NK-92 (cell line): Measurements from ENCODE around the gene SPTB.
"Not testable (repeated sequence)": the region's sequence is repeated elsewhere in the genome, so short reads cannot be mapped to it uniquely, and the experiment has no call there.

Source experiments
- DNase-seq: peaks from one replicate; lab custom pipeline; 2025; ENCODE audit not compliant: unreplicated experiment; lab: John Stamatoyannopoulos, UW

Gene SPTB

DNA sequence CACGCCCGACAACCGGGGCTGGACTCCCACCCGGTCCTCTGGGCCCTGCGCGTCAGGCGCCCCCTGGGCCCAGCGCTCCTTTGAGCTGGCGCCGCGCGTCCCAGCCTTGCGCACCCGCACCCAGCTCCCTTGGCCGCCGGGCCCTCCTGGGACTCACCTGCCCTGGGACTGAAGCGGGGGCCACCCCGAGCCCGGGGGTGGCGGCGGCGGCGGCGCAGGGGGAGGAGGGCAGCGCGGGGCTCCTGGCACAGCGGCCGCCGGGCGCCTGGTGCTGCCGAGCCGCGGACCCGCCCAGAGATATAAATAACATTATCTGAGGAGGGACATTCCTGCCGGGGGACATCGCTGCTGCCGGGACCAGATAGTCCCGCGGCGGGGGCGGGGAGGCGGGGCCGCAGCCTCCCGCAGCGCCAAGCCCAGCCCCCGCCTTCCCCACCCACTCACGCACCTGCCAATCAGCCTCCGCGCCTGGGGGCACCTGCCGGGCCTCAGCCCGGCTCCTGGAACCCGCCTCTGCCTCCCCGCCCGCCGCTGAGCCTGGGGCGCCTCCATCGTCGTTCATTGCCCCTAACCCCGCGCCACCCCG lies at the start of gene SPTB:
Gene SPTB, minus strand, starts transcription at position 273 of the 586 bp plus-strand sequence. CDS start 56,813 bp downstream, outside the sequence.
- DNase-seq, result no peak

GRCh38 chr14:64929014-64929359 lies 49.3 kb upstream of the SPTB start:
- DNase-seq, result no peak

DNA sequence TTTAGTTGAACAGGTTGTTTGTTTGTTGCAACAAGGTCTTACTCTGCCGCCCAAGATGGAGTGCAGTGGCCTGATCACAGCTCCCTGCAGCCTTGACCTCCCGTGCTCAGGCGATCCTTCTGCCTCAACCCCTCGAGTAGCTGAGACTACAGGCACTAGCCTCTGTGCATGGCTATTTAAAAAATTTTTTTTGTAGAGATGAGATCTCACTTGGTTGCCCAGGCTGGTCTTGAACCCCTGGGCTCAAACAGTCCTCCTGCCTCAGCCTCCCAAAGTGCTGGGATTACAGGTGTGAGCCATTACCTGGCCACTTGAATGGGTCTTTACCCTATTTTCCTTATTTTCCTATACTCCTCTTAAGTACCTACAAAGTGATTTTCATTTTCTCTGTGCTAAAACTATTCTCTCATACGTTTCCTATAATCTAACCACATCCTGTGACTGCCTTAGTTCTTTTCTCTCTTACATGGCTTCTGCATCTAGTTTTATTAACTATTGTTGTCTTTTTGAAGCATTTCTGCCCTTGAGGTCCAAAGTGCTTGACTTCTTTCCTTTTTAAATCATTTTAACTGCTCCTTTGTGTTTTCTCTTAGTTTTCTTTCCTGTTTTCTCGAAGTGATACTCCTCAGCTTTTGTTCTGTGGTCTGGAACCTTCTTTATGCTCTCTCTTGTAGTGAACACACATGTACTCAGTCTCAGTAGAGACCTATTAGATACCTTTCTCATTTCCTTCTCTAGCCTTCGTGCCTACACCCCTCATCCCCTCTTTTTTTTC lies 48.7 kb upstream of the SPTB start:
- no peak for DNase-seq

DNA sequence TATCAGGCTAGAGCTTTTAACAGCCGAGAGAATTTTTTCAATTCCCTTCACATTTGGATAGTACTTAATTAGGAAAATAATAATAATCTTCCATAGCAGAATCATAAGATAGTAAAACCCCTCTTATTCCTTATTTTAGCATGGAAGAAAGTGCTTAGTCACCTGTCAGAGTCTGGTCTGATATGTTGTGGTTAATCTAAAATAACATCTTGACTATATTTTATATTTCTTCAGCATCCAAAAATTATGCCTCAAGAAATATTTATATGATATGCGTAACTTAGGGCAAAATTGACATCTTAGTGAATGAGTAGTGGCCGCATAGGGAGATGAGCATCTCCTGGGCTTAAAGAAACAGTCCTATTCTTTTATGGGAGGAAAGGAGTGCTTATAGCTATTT lies 47.3 kb upstream of the SPTB start:
- no peak for DNase-seq

DNA sequence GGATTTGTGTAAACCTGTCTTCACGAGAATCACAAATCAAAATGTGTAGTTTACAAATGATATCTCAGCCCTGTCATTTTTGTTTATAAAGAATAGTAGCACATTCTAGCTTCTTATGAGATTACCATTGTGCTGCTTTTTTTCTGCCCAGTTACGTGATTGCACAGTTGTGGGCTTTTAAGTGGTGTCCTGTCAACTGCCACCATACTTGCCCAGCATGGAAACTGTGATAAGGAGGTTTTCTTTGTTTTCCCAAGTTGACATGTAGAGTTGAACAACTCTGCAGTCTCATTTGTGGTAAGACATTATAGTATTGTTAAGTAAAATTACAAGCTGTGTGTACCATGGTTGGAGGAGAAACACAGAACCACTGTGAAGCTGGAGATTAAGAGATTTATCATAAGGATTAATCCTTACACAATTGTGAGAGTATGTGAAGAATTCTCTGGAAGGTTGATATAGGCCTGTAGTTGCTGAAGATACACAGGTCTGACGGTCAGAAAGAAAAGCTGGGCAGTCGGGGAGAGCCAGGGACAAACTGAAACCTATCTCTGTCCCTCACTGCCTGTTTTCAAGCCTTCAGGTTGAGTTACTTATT lies 46.8 kb upstream of the SPTB start:
- DNase-seq, result no peak

- DNase-seq, result no peak
Measured at GRCh38 chr14:64923015-64923414, 43.3 kb upstream of the SPTB start.

DNA sequence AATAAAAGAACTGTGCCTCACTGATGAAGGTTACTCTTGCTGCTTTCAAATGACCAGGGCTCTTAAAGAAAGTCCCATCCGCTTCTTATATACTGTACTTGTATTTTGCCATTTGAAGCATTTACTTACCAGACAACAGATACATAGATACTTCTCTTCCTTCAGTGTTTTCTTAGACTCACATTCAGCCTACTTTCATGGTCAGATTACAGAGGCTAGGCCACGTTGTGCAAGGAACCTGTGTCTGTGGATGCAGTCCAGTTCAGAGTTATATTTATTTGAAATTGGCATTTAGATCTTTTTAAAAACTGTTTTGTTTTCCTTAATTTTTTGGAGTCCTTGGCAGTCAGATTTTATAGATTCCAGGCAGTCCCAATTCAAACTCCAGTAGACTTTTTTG lies 40.8 kb upstream of the SPTB start:
- no peak for DNase-seq

GRCh38 chr14:64919618-64920017 lies 39.9 kb upstream of the SPTB start:
- no peak for DNase-seq

DNA sequence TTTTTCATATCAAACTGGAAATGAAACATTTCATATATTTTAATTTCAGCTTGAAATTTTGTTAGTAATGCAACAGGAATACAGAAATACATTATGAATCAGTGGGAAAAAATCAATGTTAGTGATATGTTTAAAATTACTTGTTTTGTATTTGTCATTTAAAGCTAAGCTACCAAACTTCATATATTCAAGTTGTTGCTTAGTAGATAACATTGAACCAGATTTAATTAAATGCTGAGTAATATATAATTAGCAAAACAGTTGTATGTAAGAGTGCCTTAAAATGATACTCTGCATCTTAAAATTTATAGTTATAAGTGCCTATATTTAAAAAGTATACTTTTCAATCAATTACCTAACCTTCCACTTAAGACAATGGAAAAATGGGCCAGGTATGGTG lies 39.5 kb upstream of the SPTB start:
- no peak for DNase-seq

DNA sequence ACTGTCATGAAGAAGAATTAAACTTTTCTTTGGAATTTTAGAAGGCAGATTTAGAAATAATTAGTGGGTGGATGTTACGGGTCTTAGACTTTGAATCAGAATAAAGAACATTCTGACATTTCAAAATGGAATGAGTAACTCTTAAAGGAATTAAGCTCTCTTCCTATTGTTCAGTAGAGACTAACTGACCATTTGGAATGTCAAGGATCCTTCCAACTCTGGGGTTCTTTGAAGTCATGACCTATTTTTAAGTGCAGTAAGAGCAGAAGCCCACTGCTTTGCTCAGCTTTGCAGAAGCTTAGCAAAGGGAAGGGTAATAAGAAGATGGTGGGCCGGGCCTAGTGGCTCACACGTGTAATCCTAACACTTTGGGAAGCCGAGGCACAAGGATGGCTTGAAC lies 38.5 kb upstream of the SPTB start:
- no peak for DNase-seq

DNA sequence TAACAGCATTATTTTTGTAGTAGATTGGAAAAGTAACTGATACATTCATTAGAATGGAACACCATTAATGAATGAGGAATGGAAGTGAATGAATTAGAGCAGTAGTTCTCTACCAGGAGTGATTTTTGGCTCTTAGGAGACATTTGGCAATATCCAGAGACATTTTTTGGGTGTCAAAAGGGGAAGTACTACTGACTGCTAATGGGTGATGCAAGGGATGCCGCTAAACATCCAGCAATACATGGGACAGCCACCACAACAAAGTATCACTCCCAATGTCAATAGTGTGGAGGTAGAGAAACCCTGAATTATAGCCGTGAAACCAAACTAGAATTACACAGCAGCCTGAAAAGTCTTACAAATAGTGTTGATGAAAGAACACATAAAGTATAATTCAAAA lies 36.1 kb upstream of the SPTB start:
- DNase-seq, result no peak

- DNase-seq, result no peak
Measured at GRCh38 chr14:64915029-64915424, 35.3 kb upstream of the SPTB start.

DNA sequence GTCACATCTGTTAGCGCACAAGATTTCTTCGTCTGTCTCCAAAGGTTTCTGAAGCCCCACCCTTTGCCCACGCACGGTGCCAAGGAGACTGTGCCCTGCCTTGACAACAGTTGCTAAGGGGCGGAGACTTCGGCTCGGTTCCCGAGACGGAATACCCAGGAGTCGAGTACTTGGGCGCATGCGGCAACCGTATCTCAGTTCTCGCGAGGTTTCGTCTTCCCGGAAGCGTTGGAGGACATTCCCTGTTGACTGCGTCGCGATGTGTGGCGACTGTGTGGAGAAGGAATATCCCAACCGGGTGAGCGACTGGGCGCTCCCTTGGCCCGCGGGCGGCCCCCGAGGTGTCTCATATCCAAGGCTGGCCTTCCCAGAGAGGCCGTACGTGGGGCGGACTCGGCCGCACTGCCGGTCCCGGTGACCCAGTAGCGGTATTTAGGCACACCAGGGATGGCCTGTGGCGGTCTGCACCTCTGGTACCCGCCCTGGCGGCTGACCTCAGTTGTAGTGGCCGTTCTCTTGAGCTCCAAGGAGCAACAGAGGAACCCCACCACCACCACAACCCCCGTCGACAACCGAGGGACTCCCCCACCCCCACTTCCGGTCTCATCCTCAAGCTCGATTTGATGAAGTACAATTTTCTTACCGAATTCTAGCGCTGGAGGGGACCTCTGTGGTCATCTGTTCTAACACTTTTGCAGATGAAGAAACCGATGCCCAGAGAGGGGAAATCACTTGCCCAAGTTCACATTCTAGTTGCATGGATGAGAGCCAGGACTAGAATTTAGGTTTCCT lies 34.7 kb upstream of the SPTB start, which contains the start of gene CHURC1:
Gene CHURC1, plus strand, starts transcription at position 219 of the 792 bp plus-strand sequence. Its CDS starts 41 bp downstream, at position 260.
- DNase-seq, result peak; percentile 87

DNA sequence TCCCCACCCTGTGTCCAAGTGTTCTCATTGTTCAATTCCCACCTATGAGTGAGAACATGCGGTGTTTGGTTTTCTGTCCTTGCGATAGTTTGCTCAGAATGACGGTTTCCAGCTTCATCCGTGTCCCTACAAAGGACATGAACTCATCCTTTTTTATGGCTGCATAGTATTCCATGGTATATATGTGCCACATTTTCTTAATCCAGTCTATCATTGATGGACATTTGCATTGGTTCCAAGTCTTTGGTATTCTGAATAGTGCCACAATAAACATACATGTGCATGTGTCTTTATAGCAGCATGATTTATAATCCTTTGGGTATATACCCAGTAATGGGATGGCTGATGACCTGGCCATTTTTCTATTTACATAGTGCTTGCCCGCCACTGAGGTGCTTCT lies 33.8 kb upstream of the SPTB start:
- DNase-seq, result not testable (repeated sequence)

- DNase-seq, result no peak
Measured at GRCh38 chr14:64912261-64912660, 32.6 kb upstream of the SPTB start.

DNA sequence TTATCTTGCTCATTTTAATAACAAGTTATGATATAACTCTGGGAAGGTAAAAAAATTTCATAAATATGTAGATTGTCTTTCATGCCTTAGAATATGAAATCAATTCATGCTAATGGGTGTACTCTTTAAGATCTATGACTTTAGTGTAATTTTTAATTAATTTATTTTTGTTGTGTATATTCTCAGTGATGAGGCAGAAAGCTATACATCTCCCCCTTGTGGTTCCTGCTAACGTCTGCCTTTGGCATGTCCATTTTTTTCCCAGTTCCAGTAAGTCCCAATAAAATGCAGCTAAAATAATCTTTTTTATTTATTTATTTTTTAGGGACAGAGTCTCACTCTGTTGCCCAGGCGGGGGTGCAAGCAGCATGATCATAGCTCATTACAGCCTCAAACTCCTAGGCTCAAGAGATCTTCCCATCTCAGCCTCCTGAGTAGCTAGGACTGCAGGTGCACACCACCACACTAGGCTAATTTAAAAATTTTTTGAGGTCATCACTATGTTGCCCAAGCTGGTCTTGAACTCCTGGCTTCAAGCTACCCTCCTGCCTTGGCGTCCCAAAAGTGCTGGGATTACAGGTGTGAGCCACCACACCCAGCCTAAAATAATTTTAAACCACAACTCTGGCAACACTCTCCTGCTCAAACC lies 31.3 kb upstream of the SPTB start:
- no peak for DNase-seq

GRCh38 chr14:64906022-64906421 lies 26.3 kb upstream of the SPTB start:
- no peak for DNase-seq

DNA sequence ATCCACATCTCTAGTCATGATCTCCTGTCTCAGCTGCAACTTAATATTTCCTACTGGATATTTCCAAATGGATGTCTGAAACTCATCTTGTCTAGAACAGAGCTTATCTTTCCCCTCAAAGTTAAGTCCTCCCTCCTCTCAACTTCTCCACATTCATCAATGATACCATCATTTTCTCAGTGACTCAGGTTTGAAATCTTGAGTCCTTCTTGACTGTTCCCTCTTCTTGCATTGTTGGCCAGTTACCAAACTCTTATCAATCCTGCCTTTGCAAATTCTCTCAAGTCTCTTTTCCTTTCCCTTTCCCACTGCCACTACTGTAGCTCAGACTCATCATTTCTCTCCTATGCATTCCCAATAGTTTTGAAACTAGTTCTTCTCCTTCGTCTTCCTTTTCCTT lies 20.3 kb upstream of the SPTB start:
- DNase-seq, result no peak

DNA sequence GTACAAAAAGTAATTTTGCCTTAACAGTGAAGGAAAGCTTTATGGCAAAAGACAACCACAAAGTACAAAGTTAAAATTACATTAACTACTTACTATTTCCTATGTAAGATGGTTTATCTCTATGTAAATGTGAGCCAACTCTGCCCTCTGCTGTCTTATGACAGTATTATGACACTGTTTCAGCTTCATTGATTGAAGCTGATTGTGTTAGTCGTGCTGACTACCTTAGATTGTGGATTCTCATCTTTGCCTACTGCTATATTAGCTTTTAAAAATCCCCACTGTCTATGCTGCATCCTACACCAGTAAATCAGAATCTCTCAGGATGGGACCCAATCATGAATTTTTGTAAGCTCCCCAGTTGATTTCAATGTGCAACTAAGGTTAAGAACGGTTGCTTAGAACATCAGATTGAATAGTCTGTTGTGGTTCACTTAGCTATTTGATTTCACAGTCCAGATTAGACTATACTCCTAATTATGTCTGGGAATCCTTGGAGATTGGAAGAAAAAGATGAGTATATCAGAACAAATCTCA lies 12.2 kb upstream of the SPTB start:
- no peak for DNase-seq

GRCh38 chr14:64891173-64891838 lies 11.6 kb upstream of the SPTB start:
- DNase-seq, result no peak
